ENCODE measurements around the gene CDH18.
A peak's percentile ranks its signal among the peaks of the same experiment; 100 is the strongest.
"Not testable (repeated sequence)": the region's sequence is repeated elsewhere in the genome, so short reads cannot be mapped to it uniquely, and the experiment has no call there.

Gene CDH18

GRCh38 chr5:19855931-19856330 lies 132.1 kb downstream of the CDH18 start:
- DNase-seq (ENCODE audit: low read depth, low spot score): peak; percentile 52
- H3K4me3 ChIP-seq (ENCODE audit: low read depth, low read length): no peak overlapping the region
- in situ Hi-C loops (cut with HindIII; ENCODE audit: low sequenced_read_pairs): no loop called here
- no peak for TF ChIP-seq CTCF (IDR thresholded peaks at IDR 0.05; ENCODE audit: low read depth, low read length)

GRCh38 chr5:19855453-19855852 lies 132.5 kb downstream of the CDH18 start:
- DNase-seq (ENCODE audit: low read depth, low spot score): no peak
- in situ Hi-C loops (cut with HindIII; ENCODE audit: low sequenced_read_pairs): no loop called here
- H3K4me3 ChIP-seq (ENCODE audit: low read depth, low read length): no peak overlapping the region
- no peak for TF ChIP-seq CTCF (IDR thresholded peaks at IDR 0.05; ENCODE audit: low read depth, low read length)

GRCh38 chr5:19855031-19855430 lies 133.0 kb downstream of the CDH18 start:
- in situ Hi-C loops (cut with HindIII; ENCODE audit: low sequenced_read_pairs): no loop called here
- TF ChIP-seq CTCF (IDR thresholded peaks at IDR 0.05; ENCODE audit: low read depth, low read length): no peak
- DNase-seq (ENCODE audit: low read depth, low spot score): peak; percentile 35
- no peak overlapping the region for H3K4me3 ChIP-seq (ENCODE audit: low read depth, low read length)

- no peak for TF ChIP-seq CTCF (IDR thresholded peaks at IDR 0.05; ENCODE audit: low read depth, low read length)
- peak; percentile 62 for DNase-seq (ENCODE audit: low read depth, low spot score)
- in situ Hi-C loops (cut with HindIII; ENCODE audit: low sequenced_read_pairs): no loop called here
- H3K4me3 ChIP-seq (ENCODE audit: low read depth, low read length): no peak overlapping the region
Observed at GRCh38 chr5:19853616-19854240, 134.3 kb downstream of the CDH18 start.

- H3K4me3 ChIP-seq (ENCODE audit: low read depth, low read length): no peak overlapping the region
- no peak for TF ChIP-seq CTCF (IDR thresholded peaks at IDR 0.05; ENCODE audit: low read depth, low read length)
- peak; percentile 76 for DNase-seq (ENCODE audit: low read depth, low spot score)
- in situ Hi-C loops (cut with HindIII; ENCODE audit: low sequenced_read_pairs): no loop called here
Observed at GRCh38 chr5:19837536-19838174, 150.3 kb downstream of the CDH18 start.

GRCh38 chr5:19835442-19835841 lies 152.6 kb downstream of the CDH18 start:
- H3K4me3 ChIP-seq (ENCODE audit: low read depth, low read length): no peak overlapping the region
- DNase-seq (ENCODE audit: low read depth, low spot score): no peak
- TF ChIP-seq CTCF (IDR thresholded peaks at IDR 0.05; ENCODE audit: low read depth, low read length): no peak
- in situ Hi-C loops (cut with HindIII; ENCODE audit: low sequenced_read_pairs): no loop called here

- in situ Hi-C loops (cut with HindIII; ENCODE audit: low sequenced_read_pairs); H3K4me3 ChIP-seq (ENCODE audit: low read depth, low read length); DNase-seq (ENCODE audit: low read depth, low spot score): not testable (repeated sequence)
Observed at GRCh38 chr5:19812720-19813119, 175.3 kb downstream of the CDH18 start.

Data from astrocyte of the spinal cord (primary cell).